Stimulated activated CD8-positive, alpha-beta memory T cell treated with anti-CD3 and anti-CD28 coated beads, Interleukin-7, amount 100 ng/mL, for 48 hours (primary cell): ENCODE measurements around the gene SLC16A12.
"Not testable (repeated sequence)": the region's sequence is repeated elsewhere in the genome, so short reads cannot be mapped to it uniquely, and the experiment has no call there.

ENCODE experiments used
- DNase-seq, 2 donors: peaks; one replicate each; pipeline ENCODE4 v3.0.0-alpha.2; 2020; ENCODE audit warnings: low read depth in 1 of 2; ENCODE audit errors: extremely low read depth in 1 of 2

Gene SLC16A12

DNA sequence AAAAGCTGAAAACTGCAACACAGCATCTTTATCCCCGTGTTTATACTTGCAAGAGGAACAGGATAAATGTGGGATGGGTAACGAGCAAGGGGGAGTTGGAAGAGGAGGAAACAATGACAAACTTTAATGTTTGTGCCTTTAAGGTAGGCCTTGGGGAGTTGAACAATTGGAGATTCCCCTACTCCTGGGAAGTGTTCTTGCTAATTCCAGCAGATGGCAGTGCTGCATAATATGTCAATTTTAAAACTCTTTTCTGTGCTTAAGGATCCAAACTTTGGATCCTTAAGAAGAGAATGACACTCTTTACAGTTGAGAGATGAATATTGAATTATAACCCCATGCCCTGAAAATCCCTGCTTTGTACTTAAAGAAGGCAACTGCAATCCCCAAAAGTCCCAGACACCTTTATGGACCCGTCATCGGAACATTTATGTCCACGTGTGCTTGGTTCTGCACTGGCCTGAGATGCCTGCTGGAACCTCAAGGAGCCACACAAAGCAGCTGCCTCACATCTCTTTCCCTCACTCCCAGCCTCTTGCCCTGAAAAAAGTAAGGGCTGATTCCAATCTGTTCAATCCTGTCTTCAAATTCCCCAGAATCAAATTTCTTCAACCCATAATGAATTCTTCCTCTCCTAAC lies 109.0 kb downstream of the SLC16A12 start:
- no peak for DNase-seq

DNA sequence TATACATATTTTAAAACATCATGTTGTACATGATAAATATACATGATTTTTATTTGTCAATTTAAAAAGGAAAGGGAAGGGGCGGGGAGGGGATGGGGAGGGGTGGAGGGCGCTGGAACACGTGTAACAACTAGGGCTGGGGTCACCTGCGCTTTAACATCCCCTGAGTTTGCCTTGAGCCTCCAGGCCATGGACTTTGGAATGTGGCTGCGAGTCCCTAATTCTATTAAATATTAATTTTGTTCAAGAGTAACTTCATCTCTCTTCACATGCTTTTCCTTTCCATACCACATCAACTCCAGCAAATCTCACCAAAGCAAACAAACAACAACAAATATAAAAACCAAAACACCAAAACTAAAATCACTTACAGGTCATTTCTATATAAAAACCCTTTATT lies 110.4 kb downstream of the SLC16A12 start:
- DNase-seq: no peak

DNA sequence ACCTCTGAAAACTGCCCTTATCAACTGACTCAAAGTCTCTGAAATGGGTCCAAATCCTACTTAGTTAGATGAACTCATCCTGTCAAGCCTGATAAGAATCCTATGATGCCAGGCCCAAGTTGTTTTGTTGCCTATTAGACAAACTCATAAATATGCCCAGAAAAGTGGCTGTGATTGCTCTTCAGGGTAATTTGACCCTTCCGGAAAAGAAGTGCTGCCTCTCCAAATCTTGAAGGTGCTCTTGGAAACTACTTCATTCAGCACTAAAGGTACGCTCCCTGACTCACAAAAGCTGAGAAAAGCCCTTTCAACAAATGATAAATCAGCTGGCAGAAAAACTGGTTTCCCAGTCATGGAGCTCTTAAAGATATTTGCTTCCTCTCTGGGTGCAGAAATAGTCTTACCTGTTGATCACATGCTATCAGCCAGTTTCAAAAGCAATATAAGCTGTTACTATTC lies 114.3 kb downstream of the SLC16A12 start:
- DNase-seq: no peak

- no peak for DNase-seq
These were observed 115.8 kb downstream of the SLC16A12 start for GRCh38 chr10:89419548-89419947.

- no peak for DNase-seq
These were observed 118.9 kb downstream of the SLC16A12 start for GRCh38 chr10:89416465-89416864.

GRCh38 chr10:89414879-89415821 lies 120.2 kb downstream of the SLC16A12 start:
- DNase-seq: no peak

DNA sequence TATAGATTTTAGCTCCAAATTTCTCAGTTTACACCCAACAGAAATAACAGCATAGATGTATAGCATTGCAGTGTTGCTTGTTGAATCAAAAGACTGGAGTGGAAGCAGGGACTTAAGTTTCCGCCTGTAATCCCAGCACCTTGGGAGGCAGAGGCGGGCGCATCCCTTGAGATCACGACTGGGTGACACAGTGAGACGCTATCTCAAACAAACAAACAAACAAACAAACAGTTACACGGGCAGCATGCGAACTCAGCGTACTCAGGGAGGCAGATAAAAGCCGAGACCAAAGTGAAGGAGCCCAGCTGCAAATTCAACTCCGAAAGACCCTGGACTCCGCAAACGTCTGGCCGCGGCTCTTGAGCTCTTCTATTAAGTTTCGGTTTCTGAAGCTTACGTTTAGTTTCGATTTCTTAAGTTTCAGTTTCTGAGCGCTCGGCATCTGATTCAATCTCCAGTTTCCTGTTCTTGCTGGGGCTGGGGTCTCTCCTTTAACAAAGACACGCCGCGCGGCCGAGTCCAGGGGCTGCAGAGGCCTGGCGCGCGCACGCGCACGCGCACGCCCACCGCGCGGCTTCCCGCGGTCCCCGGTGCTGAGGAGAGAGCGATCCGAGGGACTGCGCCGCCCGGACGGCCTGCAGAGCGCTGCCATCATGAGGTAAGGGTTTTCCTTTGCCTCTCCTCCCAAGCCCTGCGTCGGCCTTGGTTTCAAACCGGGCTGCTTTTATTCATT lies 121.1 kb downstream of the SLC16A12 start, which contains the start of gene IFIT5:
IFIT5 (plus strand) TSS at position 423 of the 733 bp plus-strand sequence; CDS start at position 654, 231 bp downstream.
- DNase-seq: peak in 1 of 2 donors; percentile 38

- no peak for DNase-seq
These were observed 121.9 kb downstream of the SLC16A12 start for GRCh38 chr10:89413398-89413912.

GRCh38 chr10:89412276-89412675 lies 123.1 kb downstream of the SLC16A12 start:
- DNase-seq: not testable (repeated sequence)

GRCh38 chr10:89411135-89411534 lies 124.3 kb downstream of the SLC16A12 start:
- not testable (repeated sequence) for DNase-seq

DNA sequence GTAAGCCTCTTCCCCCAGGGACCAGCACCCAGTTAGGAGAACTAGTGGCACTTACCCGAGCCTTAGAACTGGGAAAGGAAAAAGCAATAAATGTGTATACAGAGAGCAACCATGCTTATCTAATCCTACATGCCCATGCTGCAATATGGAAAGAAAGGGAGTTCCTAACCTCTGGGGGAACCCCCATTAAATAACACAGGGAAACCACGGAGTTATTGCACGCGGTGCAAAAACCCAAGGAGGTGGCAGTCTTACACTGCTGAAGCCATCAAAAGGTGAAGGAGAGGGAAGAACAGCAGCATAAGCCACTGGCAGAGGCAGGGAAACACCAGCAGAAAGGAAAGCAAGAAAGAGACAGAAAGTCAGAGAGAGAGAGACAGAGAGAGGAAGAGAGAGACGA lies 124.8 kb downstream of the SLC16A12 start:
- not testable (repeated sequence) for DNase-seq

DNA sequence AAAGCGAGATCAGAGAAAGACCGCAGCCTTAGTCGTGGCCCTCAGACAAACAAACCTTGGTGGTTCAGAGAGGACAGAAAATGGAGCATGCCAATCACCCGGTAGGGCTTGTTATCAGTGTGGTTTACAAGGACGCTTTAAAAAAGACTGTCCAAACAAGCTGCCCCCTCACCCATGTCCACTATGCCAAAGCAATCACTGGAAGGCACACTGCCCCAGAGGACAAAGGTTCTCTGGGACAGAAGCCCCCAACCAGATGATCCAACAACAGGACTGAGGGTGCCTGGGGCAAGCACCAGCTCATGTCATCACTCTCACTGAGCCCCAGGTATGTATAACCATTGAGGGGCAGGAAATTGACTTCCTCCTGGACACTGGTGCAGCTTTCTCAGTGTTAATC lies 126.1 kb downstream of the SLC16A12 start:
- not testable (repeated sequence) for DNase-seq

DNA sequence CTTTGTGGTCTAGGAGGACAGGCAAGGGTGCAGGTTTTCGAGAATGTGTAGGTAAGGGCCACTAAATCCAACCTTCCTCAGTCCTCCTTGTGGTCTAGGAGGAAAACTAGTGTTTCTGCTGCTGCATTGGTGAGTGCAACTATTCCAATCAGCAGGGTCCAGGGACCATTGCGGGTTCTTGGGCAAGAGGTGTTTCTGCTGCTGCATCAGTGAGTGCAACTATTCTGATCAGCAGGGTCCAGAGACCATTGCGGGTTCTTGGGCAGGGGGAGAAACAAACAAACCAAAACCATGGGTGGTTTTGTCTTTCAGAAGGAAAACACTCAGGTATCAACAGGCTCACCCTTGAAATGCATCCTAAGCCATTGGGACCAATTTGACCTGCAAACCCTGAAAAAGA lies 127.6 kb downstream of the SLC16A12 start:
- not testable (repeated sequence) for DNase-seq

DNA sequence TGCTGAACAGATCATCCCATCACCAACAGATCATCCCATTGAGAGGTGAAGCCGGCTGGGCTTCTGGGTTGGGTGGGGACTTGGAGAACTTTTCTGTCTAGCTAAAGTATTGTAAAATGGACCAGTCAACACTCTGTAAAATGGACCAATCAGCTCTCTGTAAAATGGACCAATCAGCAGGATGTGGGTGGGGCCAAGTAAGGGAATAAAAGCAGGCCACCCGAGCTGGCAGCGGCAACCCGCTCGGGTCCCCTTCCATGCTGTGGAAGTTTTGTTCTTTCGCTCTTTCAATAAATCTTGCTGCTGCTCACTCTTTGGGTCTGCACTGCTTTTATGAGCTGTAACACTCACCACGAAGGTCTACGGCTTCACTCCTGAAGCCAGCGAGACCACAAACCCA lies 129.2 kb downstream of the SLC16A12 start:
- DNase-seq: not testable (repeated sequence)

DNA sequence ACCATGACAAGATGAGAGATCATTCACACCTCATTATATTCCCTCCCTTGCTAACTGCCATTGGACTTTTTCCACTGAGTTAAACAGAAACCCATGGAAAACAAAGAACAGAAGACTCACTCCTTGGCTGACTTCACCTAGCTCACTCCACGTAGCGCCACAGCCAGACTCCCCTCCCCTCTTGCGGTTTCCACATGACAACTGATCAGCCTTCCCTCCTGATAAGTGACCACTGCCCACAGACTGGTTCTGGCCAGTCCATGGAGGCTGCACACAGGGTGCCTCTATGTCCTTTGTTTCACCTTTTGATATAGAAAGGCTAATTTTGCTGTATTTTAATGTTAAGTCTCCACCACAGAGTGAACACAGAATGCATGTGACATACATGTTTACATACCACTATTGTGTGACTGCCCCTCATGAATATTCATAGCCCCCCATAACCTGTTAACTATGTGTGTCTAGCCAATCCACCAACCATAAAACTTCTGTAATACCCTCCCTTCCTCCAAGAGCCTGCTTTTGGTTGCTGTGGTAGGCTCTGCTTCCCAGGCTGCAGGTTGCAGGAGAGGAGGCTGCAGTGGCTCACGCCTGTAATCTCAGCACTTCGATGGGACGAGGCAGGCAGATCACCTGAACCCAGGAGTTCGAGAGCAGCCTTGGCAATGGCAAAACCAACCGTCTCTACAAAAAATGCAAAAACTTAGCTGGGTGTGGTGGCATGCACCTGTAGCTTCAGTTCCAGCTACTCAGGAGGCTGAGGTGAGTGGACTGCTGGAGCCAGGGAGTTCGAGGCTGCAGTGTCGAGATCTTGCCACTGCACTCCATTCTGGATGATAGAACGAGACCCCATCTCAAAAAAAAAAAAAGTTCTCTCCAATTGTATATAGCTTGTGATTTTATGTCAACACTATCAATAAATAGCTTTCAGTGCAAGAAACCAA lies 131.0 kb downstream of the SLC16A12 start:
- no peak for DNase-seq

DNA sequence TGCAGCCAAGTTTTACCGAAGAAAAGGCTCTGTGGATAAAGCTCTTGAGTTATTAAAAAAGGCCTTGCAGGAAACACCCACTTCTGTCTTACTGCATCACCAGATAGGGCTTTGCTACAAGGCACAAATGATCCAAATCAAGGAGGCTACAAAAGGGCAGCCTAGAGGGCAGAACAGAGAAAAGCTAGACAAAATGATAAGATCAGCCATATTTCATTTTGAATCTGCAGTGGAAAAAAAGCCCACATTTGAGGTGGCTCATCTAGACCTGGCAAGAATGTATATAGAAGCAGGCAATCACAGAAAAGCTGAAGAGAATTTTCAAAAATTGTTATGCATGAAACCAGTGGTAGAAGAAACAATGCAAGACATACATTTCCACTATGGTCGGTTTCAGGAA lies 132.4 kb downstream of the SLC16A12 start:
- no peak for DNase-seq

DNA sequence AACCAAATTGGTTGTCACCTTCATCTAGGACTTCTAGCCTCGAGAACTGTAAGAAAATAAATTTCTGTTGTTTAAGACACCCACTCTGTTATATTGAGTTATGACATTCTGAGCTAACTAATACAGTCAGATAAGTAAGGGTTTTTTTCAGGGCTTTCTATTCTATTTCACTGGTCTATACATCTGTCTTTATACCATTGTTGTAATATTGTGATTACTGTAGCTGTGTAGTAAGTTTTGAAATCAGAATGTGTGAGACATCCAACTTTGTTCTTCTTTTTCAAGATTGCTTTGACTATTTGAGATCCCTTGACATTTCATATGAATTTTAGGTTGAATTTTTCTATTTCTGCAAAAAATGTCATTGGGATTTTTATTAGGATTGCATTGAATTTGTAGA lies 135.4 kb downstream of the SLC16A12 start:
- DNase-seq: no peak

DNA sequence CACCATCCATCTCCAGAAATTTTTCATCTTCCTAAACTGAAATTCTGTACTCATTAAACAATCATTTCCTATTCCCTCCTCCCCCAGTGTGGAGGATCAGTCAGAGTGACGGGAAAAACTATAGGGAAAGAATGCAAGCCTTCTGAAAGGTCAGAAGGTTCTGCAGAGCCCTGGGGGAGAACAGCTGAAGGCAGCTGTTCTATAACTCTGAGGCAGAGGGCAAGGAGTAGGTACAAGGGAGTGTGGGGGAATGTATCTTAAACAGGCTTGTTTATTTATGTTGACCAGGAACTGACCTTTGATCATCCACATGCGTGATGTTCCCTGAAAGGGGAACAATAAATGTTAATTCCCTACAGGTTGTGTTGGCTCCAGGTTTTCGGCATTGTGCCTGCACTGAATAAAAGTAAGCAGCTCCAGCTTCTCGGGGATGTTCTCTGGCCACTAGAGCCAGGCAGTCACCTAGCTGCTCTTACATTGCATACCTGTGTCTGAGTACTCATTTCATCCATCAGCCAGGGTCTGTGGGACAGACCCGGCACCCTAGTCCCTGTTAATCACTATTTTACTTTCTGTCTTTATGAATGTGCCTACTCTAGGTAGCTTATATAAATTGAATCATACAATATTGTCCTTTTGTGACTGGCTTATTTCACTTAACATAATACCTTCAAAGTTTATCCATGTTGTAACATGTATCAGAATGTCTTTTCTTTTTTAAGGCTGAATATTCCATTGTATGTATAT lies 137.2 kb downstream of the SLC16A12 start:
- DNase-seq: no peak

DNA sequence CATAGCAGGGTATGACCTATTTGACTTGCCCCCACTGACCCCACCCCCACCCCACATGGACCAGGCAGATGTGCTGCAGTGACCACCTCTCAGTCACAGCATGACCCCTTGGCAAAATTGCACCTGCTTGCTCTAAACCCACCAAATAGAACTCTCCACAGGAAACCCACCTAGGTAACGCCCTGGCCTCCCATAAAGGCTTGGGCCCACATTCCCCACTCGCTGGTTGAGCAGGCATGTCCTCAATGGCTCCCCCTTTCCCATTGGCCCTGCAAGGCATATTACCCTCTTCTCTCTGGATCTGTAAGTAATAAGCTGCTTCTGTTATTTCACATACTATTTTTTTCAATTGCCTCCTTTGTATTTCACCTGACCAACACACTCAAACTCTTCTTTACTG lies 140.3 kb downstream of the SLC16A12 start:
- DNase-seq: no peak
